ENCODE measurements around the gene FAAP24. TPM values are rescaled to one million over a fixed set of nuclear protein-coding genes. Genes with fewer than 3 reads are reported as not detected.
A peak's percentile ranks its signal among the peaks of the same experiment; 100 is the strongest.

FAAP24 gene
- total and polyA plus RNA-seq, 2 of the 13 experiments (the other 11 are each of a cell fraction or from before 2014, with no cell fraction given) = 2.3 to 6.0 TPM

DNA sequence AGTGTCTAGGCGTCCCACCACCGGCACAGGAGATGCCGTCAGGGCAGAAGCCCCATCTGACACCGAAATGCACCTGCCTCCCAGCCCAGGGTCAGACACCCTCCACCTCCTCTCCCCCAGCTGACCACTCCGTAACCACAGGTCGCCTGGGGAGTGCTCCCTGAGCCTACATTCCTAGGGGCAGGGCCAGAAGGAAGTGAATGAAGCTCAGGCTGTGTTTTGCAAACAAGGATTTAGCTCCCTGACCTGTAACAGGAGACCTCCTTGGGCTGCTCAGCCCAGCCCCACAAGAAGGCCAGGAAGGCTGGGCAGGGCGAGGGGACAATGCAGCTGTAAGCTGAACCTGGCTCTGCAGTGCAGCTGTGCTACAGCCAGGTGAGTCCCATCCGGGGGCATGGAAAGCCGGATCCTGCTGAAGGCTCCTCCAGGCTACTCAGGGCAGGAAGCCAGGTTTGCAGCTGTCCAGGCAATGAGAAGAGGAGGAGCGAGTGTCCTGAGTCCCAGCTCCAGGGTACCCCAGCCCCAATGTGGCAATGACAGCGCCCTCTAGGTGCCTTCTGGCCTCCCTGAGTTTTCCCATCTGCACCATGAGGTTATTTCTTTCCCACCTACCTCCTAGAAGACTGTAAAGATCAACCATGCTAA is 50.6 kb downstream of the FAAP24 start (continued):
- TF ChIP-seq, protein P1, sequence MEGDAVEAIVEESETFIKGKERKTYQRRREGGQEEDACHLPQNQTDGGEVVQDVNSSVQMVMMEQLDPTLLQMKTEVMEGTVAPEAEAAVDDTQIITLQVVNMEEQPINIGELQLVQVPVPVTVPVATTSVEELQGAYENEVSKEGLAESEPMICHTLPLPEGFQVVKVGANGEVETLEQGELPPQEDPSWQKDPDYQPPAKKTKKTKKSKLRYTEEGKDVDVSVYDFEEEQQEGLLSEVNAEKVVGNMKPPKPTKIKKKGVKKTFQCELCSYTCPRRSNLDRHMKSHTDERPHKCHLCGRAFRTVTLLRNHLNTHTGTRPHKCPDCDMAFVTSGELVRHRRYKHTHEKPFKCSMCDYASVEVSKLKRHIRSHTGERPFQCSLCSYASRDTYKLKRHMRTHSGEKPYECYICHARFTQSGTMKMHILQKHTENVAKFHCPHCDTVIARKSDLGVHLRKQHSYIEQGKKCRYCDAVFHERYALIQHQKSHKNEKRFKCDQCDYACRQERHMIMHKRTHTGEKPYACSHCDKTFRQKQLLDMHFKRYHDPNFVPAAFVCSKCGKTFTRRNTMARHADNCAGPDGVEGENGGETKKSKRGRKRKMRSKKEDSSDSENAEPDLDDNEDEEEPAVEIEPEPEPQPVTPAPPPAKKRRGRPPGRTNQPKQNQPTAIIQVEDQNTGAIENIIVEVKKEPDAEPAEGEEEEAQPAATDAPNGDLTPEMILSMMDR (CRISPR knock-in tag; IDR thresholded peaks at IDR 0.05) = peak; percentile 28; the same call in 1 of the 2 replicates
- TF ChIP-seq MATR3 (CRISPR knock-in tag; IDR thresholded peaks at IDR 0.05) (no peak), ZNF138 (CRISPR knock-in tag; IDR thresholded peaks at IDR 0.05; ENCODE audit: low read depth) (no peak), ZNF768 (CRISPR knock-in tag; IDR thresholded peaks at IDR 0.05) (no peak), JUNB (CRISPR knock-in tag; IDR thresholded peaks at IDR 0.05; ENCODE audit: borderline replicate concordance) (no peak), FOXK2 (IDR thresholded peaks at IDR 0.05) (no peak), WIZ (CRISPR knock-in tag; IDR thresholded peaks at IDR 0.05) (no peak), ZKSCAN8 (CRISPR knock-in tag; IDR thresholded peaks at IDR 0.05; ENCODE audit: borderline replicate concordance) (no peak), SMAD9 (CRISPR knock-in tag; IDR thresholded peaks at IDR 0.05) (no peak)
- TF ChIP-seq, protein P2, sequence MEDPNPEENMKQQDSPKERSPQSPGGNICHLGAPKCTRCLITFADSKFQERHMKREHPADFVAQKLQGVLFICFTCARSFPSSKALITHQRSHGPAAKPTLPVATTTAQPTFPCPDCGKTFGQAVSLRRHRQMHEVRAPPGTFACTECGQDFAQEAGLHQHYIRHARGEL (CRISPR knock-in tag; IDR thresholded peaks at IDR 0.05) = no peak
- TF ChIP-seq, protein P3, sequence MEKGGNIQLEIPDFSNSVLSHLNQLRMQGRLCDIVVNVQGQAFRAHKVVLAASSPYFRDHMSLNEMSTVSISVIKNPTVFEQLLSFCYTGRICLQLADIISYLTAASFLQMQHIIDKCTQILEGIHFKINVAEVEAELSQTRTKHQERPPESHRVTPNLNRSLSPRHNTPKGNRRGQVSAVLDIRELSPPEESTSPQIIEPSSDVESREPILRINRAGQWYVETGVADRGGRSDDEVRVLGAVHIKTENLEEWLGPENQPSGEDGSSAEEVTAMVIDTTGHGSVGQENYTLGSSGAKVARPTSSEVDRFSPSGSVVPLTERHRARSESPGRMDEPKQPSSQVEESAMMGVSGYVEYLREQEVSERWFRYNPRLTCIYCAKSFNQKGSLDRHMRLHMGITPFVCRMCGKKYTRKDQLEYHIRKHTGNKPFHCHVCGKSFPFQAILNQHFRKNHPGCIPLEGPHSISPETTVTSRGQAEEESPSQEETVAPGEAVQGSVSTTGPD (CRISPR knock-in tag; IDR thresholded peaks at IDR 0.05) = no peak
- TF ChIP-seq, protein P4, sequence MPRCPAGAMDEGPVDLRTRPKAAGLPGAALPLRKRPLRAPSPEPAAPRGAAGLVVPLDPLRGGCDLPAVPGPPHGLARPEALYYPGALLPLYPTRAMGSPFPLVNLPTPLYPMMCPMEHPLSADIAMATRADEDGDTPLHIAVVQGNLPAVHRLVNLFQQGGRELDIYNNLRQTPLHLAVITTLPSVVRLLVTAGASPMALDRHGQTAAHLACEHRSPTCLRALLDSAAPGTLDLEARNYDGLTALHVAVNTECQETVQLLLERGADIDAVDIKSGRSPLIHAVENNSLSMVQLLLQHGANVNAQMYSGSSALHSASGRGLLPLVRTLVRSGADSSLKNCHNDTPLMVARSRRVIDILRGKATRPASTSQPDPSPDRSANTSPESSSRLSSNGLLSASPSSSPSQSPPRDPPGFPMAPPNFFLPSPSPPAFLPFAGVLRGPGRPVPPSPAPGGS (CRISPR knock-in tag; IDR thresholded peaks at IDR 0.05) = no peak
- TF ChIP-seq, protein P5, sequence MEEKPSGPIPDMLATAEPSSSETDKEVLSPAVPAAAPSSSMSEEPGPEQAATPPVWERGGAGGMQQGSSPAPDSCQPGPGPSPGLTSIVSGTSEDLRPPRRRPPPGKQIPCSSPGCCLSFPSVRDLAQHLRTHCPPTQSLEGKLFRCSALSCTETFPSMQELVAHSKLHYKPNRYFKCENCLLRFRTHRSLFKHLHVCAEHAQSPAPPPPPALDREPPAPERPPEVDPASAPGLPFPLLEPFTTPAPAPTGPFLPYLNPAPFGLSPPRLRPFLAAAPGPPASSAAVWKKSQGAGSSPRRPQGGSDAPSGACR (CRISPR knock-in tag; IDR thresholded peaks at IDR 0.05) = no peak
- TF ChIP-seq, protein P6, sequence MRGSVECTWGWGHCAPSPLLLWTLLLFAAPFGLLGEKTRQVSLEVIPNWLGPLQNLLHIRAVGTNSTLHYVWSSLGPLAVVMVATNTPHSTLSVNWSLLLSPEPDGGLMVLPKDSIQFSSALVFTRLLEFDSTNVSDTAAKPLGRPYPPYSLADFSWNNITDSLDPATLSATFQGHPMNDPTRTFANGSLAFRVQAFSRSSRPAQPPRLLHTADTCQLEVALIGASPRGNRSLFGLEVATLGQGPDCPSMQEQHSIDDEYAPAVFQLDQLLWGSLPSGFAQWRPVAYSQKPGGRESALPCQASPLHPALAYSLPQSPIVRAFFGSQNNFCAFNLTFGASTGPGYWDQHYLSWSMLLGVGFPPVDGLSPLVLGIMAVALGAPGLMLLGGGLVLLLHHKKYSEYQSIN (CRISPR knock-in tag; IDR thresholded peaks at IDR 0.05; ENCODE audit: borderline replicate concordance) = no peak
- TF ChIP-seq, protein P7, sequence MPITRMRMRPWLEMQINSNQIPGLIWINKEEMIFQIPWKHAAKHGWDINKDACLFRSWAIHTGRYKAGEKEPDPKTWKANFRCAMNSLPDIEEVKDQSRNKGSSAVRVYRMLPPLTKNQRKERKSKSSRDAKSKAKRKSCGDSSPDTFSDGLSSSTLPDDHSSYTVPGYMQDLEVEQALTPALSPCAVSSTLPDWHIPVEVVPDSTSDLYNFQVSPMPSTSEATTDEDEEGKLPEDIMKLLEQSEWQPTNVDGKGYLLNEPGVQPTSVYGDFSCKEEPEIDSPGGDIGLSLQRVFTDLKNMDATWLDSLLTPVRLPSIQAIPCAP (CRISPR knock-in tag; IDR thresholded peaks at IDR 0.05; ENCODE audit: low read depth) = no peak

All from HepG2 (cell line).